ENCODE measurements around the gene NHLRC4. TPM values are rescaled to one million over a fixed set of nuclear protein-coding genes. Genes with fewer than 3 reads are reported as not detected.

Gene NHLRC4
- total and polyA plus RNA-seq, 2 of the 13 experiments (the other 11 are each of a cell fraction or from before 2014, with no cell fraction given): 0.40 to 0.59 TPM

GRCh38 chr16:609316-609715, 42.5 kb downstream of the NHLRC4 start:
- in situ Hi-C loops (cut with HindIII; ENCODE audit: extremely low pct_ligation_motif_present, low pct_unique_long_range_greater_than_20kb): no loop called here
- CTCF ChIA-PET (ENCODE audit: low intra/inter-chr PET ratio, low total read pairs): no interaction called here

GRCh38 chr16:609984-610383, 43.2 kb downstream of the NHLRC4 start:
- Histone ChIP-seq H3K36me3 (replicated peaks in 1 of 2; ENCODE audit: control insufficient read depth in 1 of 2, insufficient read depth in 2 of 2, low read length in 2 of 2) (peaks cover 1 to 7% of the 10 kb centered on the region in 2 experiments; a peak in 1 of 5 replicates), H3K27ac (ENCODE audit: extremely low read length, insufficient read depth, low read length) (peak overlapping the region; percentile 49), H3K79me2 (ENCODE audit: insufficient read depth, low read length) (peaks cover 7% of the 10 kb centered on the region), H3K4me1 (ENCODE audit: insufficient read depth, low read length) (peaks cover 17% of the 10 kb centered on the region), H3K9ac (ENCODE audit: insufficient read depth, low read depth, low read length) (peak overlapping the region; percentile 46), H3K9me3 (ENCODE audit: low read length) (no peaks in the 10 kb centered on the region), H3K4me3 (replicated peaks in 1 of 3; ENCODE audit: insufficient read depth in 1 of 3, low read depth in 2 of 3, low read length in 3 of 3) (peak overlapping the region; percentile 2 to 47 (median 42); a peak in 5 of 6 replicates), H3K27me3 (ENCODE audit: control insufficient read depth in 1 of 2, insufficient read depth in 2 of 2, low read length in 2 of 2) (no peaks in the 10 kb centered on the region), H3K4me2 (ENCODE audit: low read depth, low read length) (peak overlapping the region; percentile 57), H4K20me1 (ENCODE audit: insufficient read depth, low read length) (no peaks in the 10 kb centered on the region), H2AFZ (ENCODE audit: low read length) (no peak overlapping the region)
- WGBS (ENCODE audit: low lambda C conversion rate): 60% methylated on average over 12 of the region's 14 CpGs
- DNase-seq (ENCODE audit: low spot score) (no peak), ATAC-seq (peak; percentile 67), FAIRE-seq (no peak)
- BruUV-seq (replicated peaks): no TSS peak
- POLR2A ChIA-PET: no interaction called here
- intact Hi-C loops (cut with micrococcal nuclease; ENCODE audit: unreplicated experiment): no loop called here
- CTCF ChIA-PET (ENCODE audit: low intra/inter-chr PET ratio, low total read pairs): interaction anchor here (1.7 kb wide), 1 partner anchor 31 kb away, joined by 11 read pairs; no protein-coding TSS in a partner anchor
- in situ Hi-C loops (cut with HindIII; ENCODE audit: extremely low pct_ligation_motif_present, low pct_unique_long_range_greater_than_20kb): no loop called here
- TF ChIP-seq KLF11 (CRISPR knock-in tag; IDR thresholded peaks at IDR 0.05): no peak
- TF ChIP-seq ZNF891 (CRISPR knock-in tag; IDR thresholded peaks at IDR 0.05): peak; percentile 49; the same call in 1 of the 2 replicates
- peak; percentile 33 for TF ChIP-seq AGO2 (optimal IDR thresholded peaks at IDR 0.05; ENCODE audit: low read depth, low read length)

More at GRCh38 chr16:609316-609715, 42.5 kb downstream of the NHLRC4 start:
- no peak overlapping the region for H3K9ac ChIP-seq (ENCODE audit: insufficient read depth, low read depth, low read length)
- POLR2A ChIA-PET: no interaction called here
- no peaks in the 10 kb centered on the region for H3K9me3 ChIP-seq (ENCODE audit: low read length)
- H3K27ac ChIP-seq (ENCODE audit: extremely low read length, insufficient read depth, low read length): no peak overlapping the region
- DNase-seq (ENCODE audit: low spot score): no peak
- H3K4me1 ChIP-seq (ENCODE audit: insufficient read depth, low read length): peaks cover 17% of the 10 kb centered on the region
- WGBS (ENCODE audit: low lambda C conversion rate): 98% methylated on average over 13 of the region's 13 CpGs
- FAIRE-seq: no peak
- H4K20me1 ChIP-seq (ENCODE audit: insufficient read depth, low read length): no peaks in the 10 kb centered on the region
- peaks cover 8% of the 10 kb centered on the region for H3K79me2 ChIP-seq (ENCODE audit: insufficient read depth, low read length)
- BruUV-seq (replicated peaks): no TSS peak
- H2AFZ ChIP-seq (ENCODE audit: low read length): no peak overlapping the region
- H3K4me3 ChIP-seq (replicated peaks in 1 of 3; ENCODE audit: insufficient read depth in 1 of 3, low read depth in 2 of 3, low read length in 3 of 3): no peak overlapping the region
- intact Hi-C loops (cut with micrococcal nuclease; ENCODE audit: unreplicated experiment): no loop called here
- 0 out of 5 replicates have a peak, but pooled peaks cover 1 to 3% of the 10 kb centered on the region in 2 experiments for H3K36me3 ChIP-seq (replicated peaks in 1 of 2; ENCODE audit: control insufficient read depth in 1 of 2, insufficient read depth in 2 of 2, low read length in 2 of 2)
- ATAC-seq: no peak
- H3K4me2 ChIP-seq (ENCODE audit: low read depth, low read length): peak overlapping the region; percentile 57; the same call in 1 of the 2 replicates
- no peaks in the 10 kb centered on the region for H3K27me3 ChIP-seq (ENCODE audit: control insufficient read depth in 1 of 2, insufficient read depth in 2 of 2, low read length in 2 of 2)
- no peak for TF ChIP-seq SP1 (IDR thresholded peaks at IDR 0.05)
- TF ChIP-seq SP1 (CRISPR knock-in tag; IDR thresholded peaks at IDR 0.05): no peak
- TF ChIP-seq ZNF724P (CRISPR knock-in tag; IDR thresholded peaks at IDR 0.05; ENCODE audit: borderline replicate concordance): no peak
- no peak for TF ChIP-seq RARG (CRISPR knock-in tag; IDR thresholded peaks at IDR 0.05; ENCODE audit: low read depth)
- TF ChIP-seq NRL (CRISPR knock-in tag; IDR thresholded peaks at IDR 0.05; ENCODE audit: borderline replicate concordance): no peak
